HAP-1 (cell line): Measurements from ENCODE around the gene MEIS3.
A peak's percentile ranks its signal among the peaks of the same experiment; 100 is the strongest.

Experiments
- DNase-seq, 2 experiments: peaks; one replicate each; pipeline ENCODE4 v3.0.0-alpha.2; 2016 to 2020; ENCODE audit warnings: low spot score in 2 of 2
- H3K27me3 ChIP-seq: fragments of 250-450 bp; sonication (Bioruptor Pico); 2 replicates; pipeline ENCODE4 v1.5.1; 2020; ENCODE audit warnings: low read depth, mild to moderate bottlenecking, moderate library complexity
- H3K36me3 ChIP-seq: fragments of 250-450 bp; sonication (Bioruptor Pico); replicated peaks from 2 replicates; pipeline ENCODE4 v1.5.1; 2020; ENCODE audit warnings: mild to moderate bottlenecking
- H3K4me1 ChIP-seq: fragments of 250-450 bp; sonication (Bioruptor Pico); 2 replicates; pipeline ENCODE4 v1.5.1; 2020; ENCODE audit warnings: mild to moderate bottlenecking
- H3K4me3 ChIP-seq: fragments of 250-450 bp; sonication (Bioruptor Pico); 2 replicates; pipeline ENCODE4 v1.5.1; 2020; ENCODE audit warnings: mild to moderate bottlenecking, moderate library complexity
- H3K9me3 ChIP-seq: fragments of 250-450 bp; sonication (Bioruptor Pico); 2 replicates; pipeline ENCODE4 v1.5.1; 2020; ENCODE audit warnings: mild to moderate bottlenecking, moderate library complexity
- in situ Hi-C: fragments of 300-500 bp; cut with MboI; formaldehyde crosslinking; loops from 3 replicates; pipeline ENCODE4 v1.14.3; 2020; ENCODE audit warnings: low sequenced_read_pairs, inconsistent platforms, mixed read lengths

Gene MEIS3

GRCh38 chr19:47430041-47430802, 10.9 kb upstream of the MEIS3 start:
- no peaks in the 10 kb centered on the region for H3K36me3 ChIP-seq
- H3K9me3 ChIP-seq: no peaks in the 10 kb centered on the region
- in situ Hi-C loops: no loop called here
- H3K4me3 ChIP-seq: no peak overlapping the region
- DNase-seq: no peak
- no peaks in the 10 kb centered on the region; the same call in 1 of the 2 replicates for H3K27me3 ChIP-seq
- H3K4me1 ChIP-seq: peaks cover 13% of the 10 kb centered on the region

GRCh38 chr19:47429140-47429793, 9.9 kb upstream of the MEIS3 start:
- H3K27me3 ChIP-seq: peaks cover 1% of the 10 kb centered on the region

GRCh38 chr19:47428177-47428894, 9.0 kb upstream of the MEIS3 start:
- no peaks in the 10 kb centered on the region for H3K36me3 ChIP-seq
- H3K4me3 ChIP-seq: peak overlapping the region; percentile 11; the same call in 1 of the 2 replicates
- no peaks in the 10 kb centered on the region for H3K9me3 ChIP-seq
- peaks cover 9% of the 10 kb centered on the region for H3K27me3 ChIP-seq
- H3K4me1 ChIP-seq: peaks cover 13% of the 10 kb centered on the region
- in situ Hi-C loops: no loop called here
- peak; percentile 99 to 100 for DNase-seq

More at GRCh38 chr19:47429140-47429793, 9.9 kb upstream of the MEIS3 start:
- Histone ChIP-seq H3K4me3 (no peak overlapping the region), H3K36me3 (no peaks in the 10 kb centered on the region), H3K4me1 (peaks cover 13% of the 10 kb centered on the region), H3K9me3 (no peaks in the 10 kb centered on the region)
- no peak for DNase-seq
- in situ Hi-C loops: no loop called here

GRCh38 chr19:47427241-47428176, 8.2 kb upstream of the MEIS3 start:
- no peaks in the 10 kb centered on the region for H3K36me3 ChIP-seq
- H3K4me3 ChIP-seq: no peak overlapping the region; the same call in 1 of the 2 replicates
- H3K4me1 ChIP-seq: peaks cover 16% of the 10 kb centered on the region
- peaks cover 18% of the 10 kb centered on the region for H3K27me3 ChIP-seq
- no peaks in the 10 kb centered on the region for H3K9me3 ChIP-seq
- in situ Hi-C loops: no loop called here
- DNase-seq: peak; percentile 70 to 90

GRCh38 chr19:47423203-47423882, 4.0 kb upstream of the MEIS3 start:
- Histone ChIP-seq H3K4me3 (no peak overlapping the region), H3K27me3 (peaks cover 48% of the 10 kb centered on the region)
- in situ Hi-C loops: no loop called here

GRCh38 chr19:47422417-47423163, 3.3 kb upstream of the MEIS3 start:
- in situ Hi-C loops: no loop called here
- H3K4me3 ChIP-seq: no peak overlapping the region
- H3K4me1 ChIP-seq: peaks cover 13% of the 10 kb centered on the region

More at GRCh38 chr19:47423203-47423882, 4.0 kb upstream of the MEIS3 start:
- no peak for DNase-seq
- peaks cover 12% of the 10 kb centered on the region for H3K4me1 ChIP-seq
- H3K9me3 ChIP-seq: no peaks in the 10 kb centered on the region
- no peaks in the 10 kb centered on the region for H3K36me3 ChIP-seq

GRCh38 chr19:47421844-47422395, 2.6 kb upstream of the MEIS3 start:
- Histone ChIP-seq H3K36me3 (no peaks in the 10 kb centered on the region), H3K4me3 (no peak overlapping the region), H3K4me1 (peaks cover 7% of the 10 kb centered on the region), H3K27me3 (peaks cover 48% of the 10 kb centered on the region), H3K9me3 (no peaks in the 10 kb centered on the region)
- DNase-seq: peak in 1 of 2 experiments; percentile 46
- in situ Hi-C loops: no loop called here

More at GRCh38 chr19:47422417-47423163, 3.3 kb upstream of the MEIS3 start:
- Histone ChIP-seq H3K9me3 (no peaks in the 10 kb centered on the region), H3K27me3 (peaks cover 48% of the 10 kb centered on the region), H3K36me3 (no peaks in the 10 kb centered on the region)
- no peak for DNase-seq

GRCh38 chr19:47421244-47421786, 2.0 kb upstream of the MEIS3 start:
- no peak overlapping the region for H3K4me3 ChIP-seq
- peaks cover 7% of the 10 kb centered on the region for H3K4me1 ChIP-seq
- no peaks in the 10 kb centered on the region for H3K36me3 ChIP-seq
- in situ Hi-C loops: no loop called here
- DNase-seq: no peak
- H3K9me3 ChIP-seq: no peaks in the 10 kb centered on the region
- peaks cover 48% of the 10 kb centered on the region for H3K27me3 ChIP-seq

- Histone ChIP-seq H3K9me3 (no peaks in the 10 kb centered on the region), H3K4me1 (peaks cover 7% of the 10 kb centered on the region), H3K27me3 (peaks cover 48% of the 10 kb centered on the region), H3K4me3 (no peak overlapping the region), H3K36me3 (no peaks in the 10 kb centered on the region)
- in situ Hi-C loops: no loop called here
- no peak for DNase-seq
Observed at GRCh38 chr19:47419789-47420188, 462 bp upstream of the MEIS3 start.

- H3K4me1 ChIP-seq: peaks cover 7% of the 10 kb centered on the region
- no peaks in the 10 kb centered on the region for H3K9me3 ChIP-seq
- in situ Hi-C loops: no loop called here
- no peaks in the 10 kb centered on the region; the same call in 1 of the 2 replicates for H3K36me3 ChIP-seq
- peak in 1 of 2 experiments; percentile 44 for DNase-seq
- H3K4me3 ChIP-seq: peak overlapping the region; percentile 51
- H3K27me3 ChIP-seq: peaks cover 42% of the 10 kb centered on the region
Observed at GRCh38 chr19:47418692-47419029, 666 bp downstream of the MEIS3 start.

- Histone ChIP-seq H3K9me3 (no peaks in the 10 kb centered on the region), H3K27me3 (peaks cover 35% of the 10 kb centered on the region), H3K4me1 (peaks cover 7% of the 10 kb centered on the region), H3K36me3 (no peaks in the 10 kb centered on the region; the same call in 1 of the 2 replicates), H3K4me3 (peak overlapping the region; percentile 51)
- DNase-seq: no peak
- in situ Hi-C loops: no loop called here
Observed at GRCh38 chr19:47417746-47418691, 1.3 kb downstream of the MEIS3 start.
